K562 (cell line): ENCODE measurements around the gene GSTO2. TPM values are rescaled to one million over a fixed set of nuclear protein-coding genes. Genes with fewer than 3 reads are reported as not detected.

ENCODE experiments used
- BDP1 ChIP-seq: IDR thresholded peaks from 3 replicates; pipeline ENCODE4 v1.6.1; 2011; ENCODE audit not compliant: insufficient read length, insufficient read depth
- CEBPG ChIP-seq, 3 experiments: fragments of 200-800 bp in 1 of 3; sonication (Bioruptor generic) in 1 of 3; sonication (generic) in 1 of 3; formaldehyde crosslinking in 1 of 3; IDR thresholded peaks in 2 of 3; conservative IDR thresholded peaks in 1 of 3; 2 replicates each; pipeline versions ENCODE4 v1.6.1 to v1.8.0; 2016 to 2022; ENCODE audit warnings: missing compliant biosample characterization in 2 of 3, missing genetic modification characterization in 2 of 3, mild to moderate bottlenecking in 1 of 3, missing genetic modification reagents in 1 of 3
- DDX20 ChIP-seq: fragments of 450-650 bp; IDR thresholded peaks from 2 replicates; pipeline ENCODE4 v1.6.1; 2016; ENCODE audit warnings: missing genetic modification characterization, low read depth, mild to moderate bottlenecking, missing compliant biosample characterization, moderate library complexity
- DIDO1 ChIP-seq: fragments of 450-650 bp; IDR thresholded peaks from 2 replicates; pipeline ENCODE4 v1.6.1; 2016; ENCODE audit warnings: low read depth, missing biosample characterization, missing genetic modification characterization
- DPF2 ChIP-seq: fragments of 450-650 bp; IDR thresholded peaks from 2 replicates; pipeline ENCODE4 v1.6.1; 2016
- FOXJ3 ChIP-seq: sonication (generic); formaldehyde crosslinking; IDR thresholded peaks from 2 replicates; pipeline ENCODE4 v1.4.0; 2020; ENCODE audit warnings: mild to moderate bottlenecking, missing genetic modification reagents
- GABPA ChIP-seq: fragments of 200-800 bp; sonication (Bioruptor generic); conservative IDR thresholded peaks from 2 replicates; pipeline ENCODE4 v1.6.1; 2016; ENCODE audit warnings: low read depth, missing genetic modification characterization, missing compliant biosample characterization
- MAFG ChIP-seq: fragments of 450-650 bp; conservative IDR thresholded peaks from 2 replicates; pipeline ENCODE4 v1.6.1; 2016; ENCODE audit warnings: missing genetic modification characterization, missing compliant biosample characterization
- MEF2A ChIP-seq: IDR thresholded peaks from 2 replicates; pipeline ENCODE4 v1.6.1; 2011; ENCODE audit warnings: low read depth, mild to moderate bottlenecking, low read length, moderate library complexity; ENCODE audit not compliant: control insufficient read depth
- NFE2 ChIP-seq: IDR thresholded peaks from 2 replicates; pipeline ENCODE4 v1.6.1; 2014; ENCODE audit warnings: antibody characterized with exemption, low read depth
- NR3C1 ChIP-seq: sonication (generic); formaldehyde crosslinking; IDR thresholded peaks from 2 replicates; pipeline ENCODE4 v1.8.1; 2022; ENCODE audit warnings: missing genetic modification reagents
- NR4A1 ChIP-seq, 2 experiments: fragments of 250-450 bp in 1 of 2; fragments of 450-650 bp in 1 of 2; sonication (Bioruptor Pico) in 1 of 2; IDR thresholded peaks; 2 replicates each; pipeline versions ENCODE4 v1.4.0 to v1.6.1; 2016 to 2020; ENCODE audit warnings: mild to moderate bottlenecking in 2 of 2, missing compliant biosample characterization in 1 of 2, missing genetic modification characterization in 1 of 2, moderate library complexity in 1 of 2
- RAD51 ChIP-seq: fragments of 450-650 bp; IDR thresholded peaks from 2 replicates; pipeline ENCODE4 v1.7.1; 2016; ENCODE audit warnings: low read depth, mild to moderate bottlenecking, borderline replicate concordance
- RNF2 ChIP-seq: sonication (generic); IDR thresholded peaks from 2 replicates; pipeline ENCODE4 v1.6.1; 2016
- SIN3A ChIP-seq, 2 experiments: fragments of 150-350 bp in 1 of 2; IDR thresholded peaks; 2 replicates each; pipeline ENCODE4 v1.6.1; 2011 to 2016; ENCODE audit warnings: borderline replicate concordance in 2 of 2, low read depth in 2 of 2, low read length in 2 of 2, mild to moderate bottlenecking in 2 of 2, moderate library complexity in 2 of 2; ENCODE audit not compliant: control insufficient read depth in 1 of 2
- SMARCC2 ChIP-seq: fragments of 450-650 bp; IDR thresholded peaks from 2 replicates; pipeline ENCODE4 v1.6.1; 2017; ENCODE audit warnings: antibody characterized with exemption, moderate library complexity, mild to moderate bottlenecking, low read depth
- TOE1 ChIP-seq, 2 experiments: fragments of 450-650 bp in 1 of 2; sonication (generic) in 1 of 2; formaldehyde crosslinking in 1 of 2; IDR thresholded peaks; 2 replicates each; pipeline versions ENCODE4 v1.7.1 to v1.8.0; 2016 to 2022; ENCODE audit warnings: borderline replicate concordance in 2 of 2, mild to moderate bottlenecking in 2 of 2, antibody characterized with exemption in 1 of 2, inconsistent platforms in 1 of 2, low read depth in 1 of 2, missing genetic modification reagents in 1 of 2, moderate library complexity in 1 of 2
- USF1 ChIP-seq: sonication (generic); formaldehyde crosslinking; IDR thresholded peaks from 2 replicates; pipeline ENCODE4 v1.9.0; 2022; ENCODE audit warnings: mild to moderate bottlenecking, missing genetic modification reagents
- ZFP1 ChIP-seq: fragments of 450-650 bp; formaldehyde crosslinking; IDR thresholded peaks from 2 replicates; pipeline ENCODE4 v1.4.0; 2020; ENCODE audit warnings: mild to moderate bottlenecking, mixed read lengths
- ZFPM2 ChIP-seq: fragments of 250-450 bp; sonication (Bioruptor Pico); IDR thresholded peaks from 2 replicates; pipeline ENCODE4 v1.5.1; 2022; ENCODE audit warnings: mild to moderate bottlenecking
- ZNF134 ChIP-seq: fragments of 250-450 bp; sonication (Bioruptor Pico); conservative IDR thresholded peaks from 2 replicates; pipeline ENCODE4 v1.4.0; 2020
- ZNF224 ChIP-seq: sonication (generic); formaldehyde crosslinking; IDR thresholded peaks from 2 replicates; pipeline ENCODE4 v1.8.0; 2022; ENCODE audit warnings: mild to moderate bottlenecking, missing genetic modification reagents
- ZNF23 ChIP-seq: fragments of 250-450 bp; sonication (Bioruptor Pico); IDR thresholded peaks from 2 replicates; pipeline ENCODE4 v1.4.0; 2020; ENCODE audit warnings: mild to moderate bottlenecking
- ZNF507 ChIP-seq: conservative IDR thresholded peaks from 2 replicates; pipeline ENCODE4 v1.6.1; 2017; ENCODE audit warnings: missing genetic modification characterization, missing compliant biosample characterization
- polyA plus RNA-seq, 8 experiments: library from polyadenylated mRNA; depleted of rRNA in 4 of 8; stranded (reverse) in 5 of 8; unstranded in 3 of 8; fragments of >200 nt; fragmentation: Nextera tagmentation in 2 of 8; fragmentation: Illumina TruSeq in 1 of 8; extraction: Ambion mirVana in 2 of 8; extraction: Trizol in 1 of 8; gene quantifications; 2 replicates each; pipeline versions ENCODE4 v1.2.1 to v1.2.3, GENCODE V29; 2011 to 2014; ENCODE audit warnings: inconsistent platforms in 1 of 8, missing spikeins in 1 of 8
- total RNA-seq, 7 experiments: library from RNA; depleted of rRNA in 6 of 7; stranded (reverse); fragments of >200 nt in 6 of 7; fragmentation: Illumina TruSeq in 2 of 7; extraction: Trizol in 2 of 7; gene quantifications; 2 replicates each; pipeline versions ENCODE4 v1.2.1 to v1.2.3, GENCODE V29; 2011 to 2021; ENCODE audit warnings: low replicate concordance in 1 of 7
- TF ChIP-seq, protein P1 (sequence below): fragments of 450-650 bp; conservative IDR thresholded peaks from 2 replicates; pipeline ENCODE4 v1.6.1; 2016; ENCODE audit warnings: missing genetic modification characterization, low read depth, mild to moderate bottlenecking, missing compliant biosample characterization, moderate library complexity
- TF ChIP-seq, protein P2 (sequence below): conservative IDR thresholded peaks from 2 replicates; pipeline ENCODE4 v1.6.1; 2011; ENCODE audit warnings: low read depth, mild to moderate bottlenecking, low read length; ENCODE audit not compliant: control insufficient read depth

The GSTO2 gene
- total and polyA plus RNA-seq, 9 of the 15 experiments (the other 6 are each of a cell fraction or from before 2014, with no cell fraction given): 0.18 to 1.8 (median 0.90) TPM

DNA sequence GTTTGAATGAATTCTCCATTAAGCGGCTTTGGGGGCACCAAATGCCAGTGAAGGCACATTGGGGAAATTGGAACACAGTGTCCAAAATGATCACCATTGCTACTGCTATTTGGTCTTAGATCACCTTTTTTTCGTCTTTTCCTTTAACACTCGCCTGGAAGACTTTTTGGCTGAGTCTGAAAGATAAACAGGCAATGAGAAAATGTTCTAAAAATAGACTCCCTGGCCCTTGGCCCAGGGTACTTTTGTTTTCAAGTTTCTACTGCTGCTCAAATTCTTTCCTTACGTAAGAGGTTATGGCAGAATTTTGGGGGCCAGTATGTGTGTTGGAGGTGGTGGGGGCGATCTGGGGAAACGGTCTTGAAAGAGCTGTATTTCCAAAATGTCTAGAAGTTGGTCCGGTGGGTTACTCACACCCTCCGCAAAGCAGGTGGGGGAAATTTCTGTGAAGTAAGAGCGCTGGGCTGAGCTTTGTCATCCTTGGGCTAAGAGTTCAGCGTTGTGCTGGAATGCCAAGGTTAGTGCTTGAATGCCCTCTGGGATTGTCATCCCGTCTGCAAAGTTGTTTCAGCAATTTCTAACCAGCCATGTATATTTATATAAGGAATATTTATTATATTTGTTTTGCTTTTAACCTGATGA lies 70.6 kb downstream of the GSTO2 start (continued):
- TF ChIP-seq FOXJ3 (CRISPR knock-in tag) (no peak), ZNF224 (no peak), RAD51 (no peak), MEF2A (peak; percentile 95), ZNF134 (CRISPR knock-in tag) (no peak), RNF2 (no peak), CEBPG (CRISPR knock-in tag; IDR thresholded peaks at IDR 0.05) (no peak), CEBPG (tag; conservative IDR thresholded peaks at IDR 0.05 in 1 of 2, IDR thresholded peaks at IDR 0.05 in 1 of 2) (no peak), TOE1 (IDR thresholded peaks at IDR 0.05; ENCODE audit: borderline replicate concordance) (no peak), TOE1 (CRISPR knock-in tag; IDR thresholded peaks at IDR 0.05; ENCODE audit: borderline replicate concordance, low read depth) (no peak), ZFPM2 (CRISPR knock-in tag) (no peak), NR4A1 (CRISPR knock-in tag; IDR thresholded peaks at IDR 0.05) (no peak), NR4A1 (tag; IDR thresholded peaks at IDR 0.05) (no peak), ZNF507 (tag) (no peak), ZNF23 (CRISPR knock-in tag) (no peak), DDX20 (tag) (no peak), ZFP1 (CRISPR knock-in tag) (no peak), BDP1 (no peak), NR3C1 (CRISPR knock-in tag) (no peak), MAFG (tag) (no peak), SMARCC2 (no peak), DPF2 (no peak), SIN3A (IDR thresholded peaks at IDR 0.05; ENCODE audit: borderline replicate concordance in 2 of 2, control insufficient read depth in 1 of 2, low read depth in 2 of 2, low read length in 2 of 2) (no peak), DIDO1 (tag) (no peak), NFE2 (no peak), USF1 (CRISPR knock-in tag) (no peak), GABPA (tag) (no peak)
- TF ChIP-seq, protein P1, sequence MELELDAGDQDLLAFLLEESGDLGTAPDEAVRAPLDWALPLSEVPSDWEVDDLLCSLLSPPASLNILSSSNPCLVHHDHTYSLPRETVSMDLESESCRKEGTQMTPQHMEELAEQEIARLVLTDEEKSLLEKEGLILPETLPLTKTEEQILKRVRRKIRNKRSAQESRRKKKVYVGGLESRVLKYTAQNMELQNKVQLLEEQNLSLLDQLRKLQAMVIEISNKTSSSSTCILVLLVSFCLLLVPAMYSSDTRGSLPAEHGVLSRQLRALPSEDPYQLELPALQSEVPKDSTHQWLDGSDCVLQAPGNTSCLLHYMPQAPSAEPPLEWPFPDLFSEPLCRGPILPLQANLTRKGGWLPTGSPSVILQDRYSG (tag): no peak
- TF ChIP-seq, protein P2, sequence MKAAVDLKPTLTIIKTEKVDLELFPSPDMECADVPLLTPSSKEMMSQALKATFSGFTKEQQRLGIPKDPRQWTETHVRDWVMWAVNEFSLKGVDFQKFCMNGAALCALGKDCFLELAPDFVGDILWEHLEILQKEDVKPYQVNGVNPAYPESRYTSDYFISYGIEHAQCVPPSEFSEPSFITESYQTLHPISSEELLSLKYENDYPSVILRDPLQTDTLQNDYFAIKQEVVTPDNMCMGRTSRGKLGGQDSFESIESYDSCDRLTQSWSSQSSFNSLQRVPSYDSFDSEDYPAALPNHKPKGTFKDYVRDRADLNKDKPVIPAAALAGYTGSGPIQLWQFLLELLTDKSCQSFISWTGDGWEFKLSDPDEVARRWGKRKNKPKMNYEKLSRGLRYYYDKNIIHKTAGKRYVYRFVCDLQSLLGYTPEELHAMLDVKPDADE: no peak
